AG09309 (cell line): Measurements from ENCODE around the gene CLPTM1L.
"Not testable (repeated sequence)": the region's sequence is repeated elsewhere in the genome, so short reads cannot be mapped to it uniquely, and the experiment has no call there.

Experiments used
- DNase-seq: peaks from one replicate; pipeline ENCODE4 v3.0.0-alpha.2; 2010; ENCODE audit warnings: low read depth
- H3K4me3 ChIP-seq: 2 replicates; pipeline ENCODE4 v1.5.1; 2011; ENCODE audit warnings: mild to moderate bottlenecking, low read depth, low read length, moderate library complexity; ENCODE audit not compliant: control insufficient read depth
- TF ChIP-seq, protein P1 (sequence below): IDR thresholded peaks from 2 replicates; pipeline ENCODE4 v1.5.1; 2011; ENCODE audit warnings: mild to moderate bottlenecking, low read depth, low read length, inconsistent platforms; ENCODE audit not compliant: insufficient read depth, control insufficient read depth; ENCODE audit errors: missing control alignments

The CLPTM1L gene

GRCh38 chr5:1330146-1330846 lies 14.6 kb downstream of the CLPTM1L start:
- H3K4me3 ChIP-seq: no peak overlapping the region
- TF ChIP-seq, protein P1, sequence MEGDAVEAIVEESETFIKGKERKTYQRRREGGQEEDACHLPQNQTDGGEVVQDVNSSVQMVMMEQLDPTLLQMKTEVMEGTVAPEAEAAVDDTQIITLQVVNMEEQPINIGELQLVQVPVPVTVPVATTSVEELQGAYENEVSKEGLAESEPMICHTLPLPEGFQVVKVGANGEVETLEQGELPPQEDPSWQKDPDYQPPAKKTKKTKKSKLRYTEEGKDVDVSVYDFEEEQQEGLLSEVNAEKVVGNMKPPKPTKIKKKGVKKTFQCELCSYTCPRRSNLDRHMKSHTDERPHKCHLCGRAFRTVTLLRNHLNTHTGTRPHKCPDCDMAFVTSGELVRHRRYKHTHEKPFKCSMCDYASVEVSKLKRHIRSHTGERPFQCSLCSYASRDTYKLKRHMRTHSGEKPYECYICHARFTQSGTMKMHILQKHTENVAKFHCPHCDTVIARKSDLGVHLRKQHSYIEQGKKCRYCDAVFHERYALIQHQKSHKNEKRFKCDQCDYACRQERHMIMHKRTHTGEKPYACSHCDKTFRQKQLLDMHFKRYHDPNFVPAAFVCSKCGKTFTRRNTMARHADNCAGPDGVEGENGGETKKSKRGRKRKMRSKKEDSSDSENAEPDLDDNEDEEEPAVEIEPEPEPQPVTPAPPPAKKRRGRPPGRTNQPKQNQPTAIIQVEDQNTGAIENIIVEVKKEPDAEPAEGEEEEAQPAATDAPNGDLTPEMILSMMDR: no peak
- DNase-seq: no peak

DNA sequence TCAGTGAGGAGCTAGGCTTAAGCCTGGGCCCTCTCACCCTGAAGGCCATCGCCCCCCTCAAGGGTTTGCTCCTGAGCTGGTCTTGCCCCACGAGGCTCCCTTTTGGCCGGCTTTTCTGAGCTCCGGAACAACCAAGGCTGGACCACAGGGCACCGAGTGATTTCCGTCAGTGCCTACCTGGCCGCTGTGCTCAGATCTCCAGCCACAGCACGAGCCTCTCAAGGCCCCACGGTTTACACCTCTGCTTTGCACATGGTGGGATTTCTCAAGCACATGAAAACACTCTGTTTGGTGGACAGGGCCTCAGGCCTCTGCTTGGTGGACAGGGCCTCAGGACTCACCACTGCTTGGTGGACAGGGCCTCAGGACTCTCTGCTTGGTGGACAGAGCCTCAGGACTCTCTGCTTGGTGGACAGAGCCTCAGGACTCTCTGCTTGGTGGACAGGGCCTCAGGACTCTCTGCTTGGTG lies 15.8 kb downstream of the CLPTM1L start:
- H3K4me3 ChIP-seq: no peak overlapping the region
- TF ChIP-seq, protein P1: no peak
- DNase-seq: no peak

- not testable (repeated sequence) for DNase-seq, H3K4me3 ChIP-seq
These were observed 16.4 kb downstream of the CLPTM1L start for GRCh38 chr5:1328237-1329110.

DNA sequence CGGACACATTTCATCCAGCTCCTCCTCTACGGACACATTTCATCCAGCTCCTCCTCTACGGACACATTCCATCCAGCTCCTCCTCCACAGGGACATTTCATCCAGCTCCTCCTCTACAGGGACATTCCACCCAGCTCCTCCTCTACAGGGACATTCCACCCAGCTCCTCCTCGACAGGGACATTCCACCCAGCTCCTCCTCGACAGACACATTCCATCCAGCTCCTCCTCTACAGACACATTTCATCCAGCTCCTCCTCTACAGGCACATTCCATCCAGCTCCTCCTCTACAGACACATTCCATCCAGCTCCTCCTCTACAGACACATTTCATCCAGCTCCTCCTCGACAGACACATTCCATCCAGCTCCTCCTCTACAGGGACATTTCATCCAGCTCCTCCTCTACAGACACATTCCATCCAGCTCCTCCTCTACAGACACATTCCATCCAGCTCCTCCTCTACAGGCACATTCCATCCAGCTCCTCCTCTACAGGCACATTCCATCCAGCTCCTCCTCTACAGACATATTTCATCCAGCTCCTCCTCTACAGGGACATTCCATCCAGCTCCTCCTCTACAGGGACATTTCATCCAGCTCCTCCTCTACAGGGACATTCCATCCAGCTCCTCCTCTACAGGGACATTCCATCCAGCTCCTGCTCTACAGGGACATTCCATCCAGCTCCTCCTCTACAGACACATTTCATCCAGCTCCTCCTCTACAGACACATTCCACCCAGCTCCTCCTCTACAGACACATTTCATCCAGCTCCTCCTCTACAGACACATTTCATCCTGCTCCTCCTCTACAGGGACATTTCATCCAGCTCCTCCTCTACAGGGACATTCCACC lies 17.8 kb downstream of the CLPTM1L start:
- not testable (repeated sequence) for DNase-seq, H3K4me3 ChIP-seq

DNA sequence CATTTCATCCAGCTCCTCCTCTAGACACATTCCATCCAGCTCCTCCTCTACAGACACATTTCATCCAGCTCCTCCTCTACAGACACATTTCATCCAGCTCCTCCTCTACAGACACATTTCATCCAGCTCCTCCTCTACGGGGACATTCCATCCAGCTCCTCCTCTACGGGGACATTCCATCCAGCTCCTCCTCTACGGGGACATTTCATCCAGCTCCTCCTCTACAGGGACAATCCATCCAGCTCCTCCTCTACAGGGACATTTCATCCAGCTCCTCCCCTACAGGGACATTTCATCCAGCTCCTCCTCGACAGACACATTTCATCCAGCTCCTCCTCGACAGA lies 18.4 kb downstream of the CLPTM1L start:
- H3K4me3 ChIP-seq, DNase-seq: not testable (repeated sequence)

- no peak overlapping the region for H3K4me3 ChIP-seq
- TF ChIP-seq, protein P1: no peak
- DNase-seq: no peak
These were observed 18.9 kb downstream of the CLPTM1L start for GRCh38 chr5:1325870-1326531.

- TF ChIP-seq, protein P1: no peak
- H3K4me3 ChIP-seq: no peak overlapping the region
- DNase-seq: no peak
These were observed 19.6 kb downstream of the CLPTM1L start for GRCh38 chr5:1325191-1325741.
